ENCODE measurements around the gene SPAG5.

- TF ChIP-seq CTCF (conservative IDR thresholded peaks at IDR 0.05; ENCODE audit: low read depth, low read length) (no peak), EZH2phosphoT487 (IDR thresholded peaks at IDR 0.05; ENCODE audit: borderline replicate concordance, low read length) (no peak), EZH2 (IDR thresholded peaks at IDR 0.05; ENCODE audit: low read length, unreplicated experiment) (no peak)
Measured at GRCh38 chr17:28634206-28634865, 35.5 kb upstream of the SPAG5 start.

All from PC-3 (cell line).